Natural killer cell (primary cell): ENCODE results near the gene ZNF420. TPM values are rescaled to one million over a fixed set of nuclear protein-coding genes. Genes with fewer than 3 reads are reported as not detected.
"Not testable (repeated sequence)": the region's sequence is repeated elsewhere in the genome, so short reads cannot be mapped to it uniquely, and the experiment has no call there.

Source experiments
- ATAC-seq, 3 donors: fragments of 150-1000 bp in 2 of 3; fragments of 200-7000 bp in 1 of 3; cut with Tn5 transposase; 1 replicate in 1 of 3; 2 replicates in 2 of 3; pipeline ENCODE4 v1.10.0; 2021; ENCODE audit warnings: mild to moderate bottlenecking in 2 of 3, moderate library complexity in 2 of 3
- DNase-seq, 2 donors: peaks; one replicate each; pipeline versions ENCODE4 v3.0.0 to v3.0.0-alpha.2; 2013 to 2021; ENCODE audit warnings: mixed read lengths in 1 of 2
- H3K27ac ChIP-seq: one replicate; pipeline ENCODE4 v1.5.1; 2013; ENCODE audit warnings: mild to moderate bottlenecking, low read length
- H3K27me3 ChIP-seq: one replicate; pipeline ENCODE4 v1.6.1; 2013; ENCODE audit warnings: low read length; ENCODE audit not compliant: control insufficient read depth, insufficient read depth
- H3K36me3 ChIP-seq: one replicate; pipeline ENCODE4 v1.6.1; 2013; ENCODE audit warnings: low read length; ENCODE audit not compliant: control insufficient read depth, insufficient read depth
- H3K4me1 ChIP-seq: one replicate; pipeline ENCODE4 v1.6.1; 2013; ENCODE audit warnings: low read length; ENCODE audit not compliant: control insufficient read depth, insufficient read depth
- H3K4me3 ChIP-seq: one replicate; pipeline ENCODE4 v1.5.1; 2013; ENCODE audit warnings: low read length
- H3K9me3 ChIP-seq: one replicate; pipeline ENCODE4 v1.6.1; 2013; ENCODE audit warnings: low read length; ENCODE audit not compliant: control insufficient read depth, insufficient read depth
- H3K27ac Mint-ChIP-seq, 2 donors: one replicate each; pipeline ENCODE4 v1.8.0; 2022; ENCODE audit warnings: mild to moderate bottlenecking in 2 of 2, mixed read lengths in 2 of 2, moderate library complexity in 1 of 2
- H3K27me3 Mint-ChIP-seq, 2 donors: one replicate each; pipeline ENCODE4 v1.8.0; 2022; ENCODE audit warnings: low read depth in 2 of 2, mixed read lengths in 2 of 2
- H3K36me3 Mint-ChIP-seq: one replicate; pipeline ENCODE4 v1.8.0; 2022; ENCODE audit warnings: mixed read lengths
- H3K4me1 Mint-ChIP-seq, 2 donors: one replicate each; pipeline ENCODE4 v1.8.0; 2022; ENCODE audit warnings: mixed read lengths in 2 of 2
- H3K4me3 Mint-ChIP-seq: one replicate; pipeline ENCODE4 v1.8.0; 2022; ENCODE audit warnings: mild to moderate bottlenecking, moderate library complexity, mixed read lengths
- H3K9me3 Mint-ChIP-seq, 2 donors: one replicate each; pipeline ENCODE4 v1.8.0; 2022; ENCODE audit warnings: mixed read lengths in 2 of 2
- CTCF ChIP-seq: fragments of 200-600 bp; IDR thresholded peaks from one replicate; pipeline ENCODE4 v1.8.0; 2022; ENCODE audit warnings: antibody characterized with exemption
- WGBS: methylation state at CpG from one replicate; pipeline ENCODE4 v1.1.7; 2013; ENCODE audit warnings: missing lambda C conversion rate; ENCODE audit not compliant: insufficient coverage; 5-methylcytosine and 5-hydroxymethylcytosine counted together
- intact Hi-C: fragments of 100-400 bp; cut with micrococcal nuclease; formaldehyde crosslinking; loops from one replicate; pipeline ENCODE4 v1.14.2; 2022
- total RNA-seq, 4 donors: library from RNA; stranded (reverse); fragments of 120-200 nt in 1 of 4; gene quantifications; one replicate each; pipeline versions ENCODE4 v1.2.3 to v1.2.4, GENCODE V29; 2013 to 2022

The ZNF420 gene
- total RNA-seq, 3 donors from 2014 or later (not counting 1 experiment from before 2014, with no cell fraction given) = 6.4 to 15.6 (median 10.2) TPM

GRCh38 chr19:37056776-37057175 is 21.5 kb upstream of the ZNF420 start:
- Mint-ChIP-seq H3K27ac (no peak overlapping the region), H3K4me3 (no peak overlapping the region), H3K4me1 (no peaks in the 10 kb centered on the region), H3K27me3 (no peaks in the 10 kb centered on the region), H3K36me3 (peaks cover 26% of the 10 kb centered on the region), H3K9me3 (peaks cover 17 to 36% of the 10 kb centered on the region in 2 donors)
- no peak for ATAC-seq
- DNase-seq = no peak
- no peak for TF ChIP-seq CTCF
- Histone ChIP-seq H3K4me1 (no peaks in the 10 kb centered on the region), H3K9me3 (peaks cover 71% of the 10 kb centered on the region), H3K4me3 (no peak overlapping the region), H3K27me3 (no peaks in the 10 kb centered on the region), H3K36me3 (no peaks in the 10 kb centered on the region), H3K27ac (no peak overlapping the region)
- WGBS = 95% methylated on average over 24 of the region's 24 CpGs
- intact Hi-C loops = no loop called here

- no peak for TF ChIP-seq CTCF
- no peak for DNase-seq
- Histone ChIP-seq H3K27ac (no peak overlapping the region), H3K9me3 (peaks cover 66% of the 10 kb centered on the region), H3K27me3 (no peaks in the 10 kb centered on the region), H3K4me1 (no peaks in the 10 kb centered on the region), H3K36me3 (no peaks in the 10 kb centered on the region), H3K4me3 (no peak overlapping the region)
- H3K9me3 Mint-ChIP-seq = peaks cover 19 to 36% of the 10 kb centered on the region in 2 donors
- H3K27ac Mint-ChIP-seq = no peak overlapping the region
- no peak for ATAC-seq
- intact Hi-C loops = no loop called here
- no peaks in the 10 kb centered on the region for H3K27me3 Mint-ChIP-seq
- H3K4me3 Mint-ChIP-seq = no peak overlapping the region
- H3K36me3 Mint-ChIP-seq = peaks cover 24% of the 10 kb centered on the region
- WGBS = 56% methylated on average over 39 of the region's 39 CpGs
- no peaks in the 10 kb centered on the region for H3K4me1 Mint-ChIP-seq
Observed at GRCh38 chr19:37059142-37059541, 19.1 kb upstream of the ZNF420 start.

- H3K27ac ChIP-seq, H3K27ac Mint-ChIP-seq, H3K36me3 ChIP-seq, ATAC-seq, H3K4me1 Mint-ChIP-seq, H3K4me1 ChIP-seq, H3K27me3 ChIP-seq, intact Hi-C loops, H3K4me3 Mint-ChIP-seq, DNase-seq, H3K27me3 Mint-ChIP-seq, H3K4me3 ChIP-seq: not testable (repeated sequence)
- Mint-ChIP-seq H3K9me3 (peaks cover 17 to 37% of the 10 kb centered on the region in 2 donors), H3K36me3 (peaks cover 50% of the 10 kb centered on the region)
- 88% methylated on average over 4 of the region's 4 CpGs for WGBS
- H3K9me3 ChIP-seq = peaks cover 23% of the 10 kb centered on the region
Observed at GRCh38 chr19:37064886-37065285, 13.3 kb upstream of the ZNF420 start.

- Mint-ChIP-seq H3K4me1 (peaks cover 19 to 24% of the 10 kb centered on the region in 2 donors), H3K27me3 (no peaks in the 10 kb centered on the region), H3K9me3 (peaks cover 2 to 6% of the 10 kb centered on the region in 2 donors), H3K4me3 (no peak overlapping the region), H3K36me3 (peaks cover 5% of the 10 kb centered on the region), H3K27ac (no peak overlapping the region)
- peaks cover 3% of the 10 kb centered on the region for H3K4me1 ChIP-seq
- ATAC-seq = no peak
- no peaks in the 10 kb centered on the region for H3K36me3 ChIP-seq
- no peak overlapping the region for H3K27ac ChIP-seq
- no peaks in the 10 kb centered on the region for H3K9me3 ChIP-seq
- DNase-seq = no peak
- H3K27me3 ChIP-seq = no peaks in the 10 kb centered on the region
- no peak for TF ChIP-seq CTCF
- intact Hi-C loops = no loop called here
- H3K4me3 ChIP-seq = no peak overlapping the region
Observed at GRCh38 chr19:37074111-37074510, 4.1 kb upstream of the ZNF420 start.
